GM21515 (cell line): ENCODE data around the gene DDAH1.

ENCODE experiments used
- ATAC-seq: cut with Tn5 transposase; IDR thresholded peaks from one replicate; pipeline ENCODE4 v1.9.1; 2021; ENCODE audit not compliant: unreplicated experiment

The DDAH1 gene

GRCh38 chr1:85311818-85312217 is 153.1 kb downstream of the DDAH1 start:
- no peak for ATAC-seq

- ATAC-seq, result no peak
Measured at GRCh38 chr1:85308833-85309350, 156.1 kb downstream of the DDAH1 start.

GRCh38 chr1:85307987-85308832 is 156.7 kb downstream of the DDAH1 start:
- peak; percentile 95 for ATAC-seq

GRCh38 chr1:85306236-85306635 is 158.7 kb downstream of the DDAH1 start:
- ATAC-seq, result no peak

- ATAC-seq, result no peak
Measured at GRCh38 chr1:85303440-85304162, 161.4 kb downstream of the DDAH1 start.

- no peak for ATAC-seq
Measured at GRCh38 chr1:85300140-85300539, 164.8 kb downstream of the DDAH1 start.

- peak; percentile 82 for ATAC-seq
Measured at GRCh38 chr1:85297855-85298629, 166.9 kb downstream of the DDAH1 start.

- no peak for ATAC-seq
Measured at GRCh38 chr1:85297538-85297854, 167.5 kb downstream of the DDAH1 start.

- no peak for ATAC-seq
Measured at GRCh38 chr1:85296980-85297379, 168.0 kb downstream of the DDAH1 start.

- no peak for ATAC-seq
Measured at GRCh38 chr1:85295654-85296053, 169.3 kb downstream of the DDAH1 start.

GRCh38 chr1:85295006-85295431 is 169.9 kb downstream of the DDAH1 start:
- ATAC-seq, result no peak

- no peak for ATAC-seq
Measured at GRCh38 chr1:85290826-85291225, 174.1 kb downstream of the DDAH1 start.

- ATAC-seq, result no peak
Measured at GRCh38 chr1:85289848-85290335, 175.1 kb downstream of the DDAH1 start.

GRCh38 chr1:85289207-85289847 is 175.6 kb downstream of the DDAH1 start:
- no peak for ATAC-seq

- no peak for ATAC-seq
Measured at GRCh38 chr1:85284202-85284601, 180.8 kb downstream of the DDAH1 start.

- ATAC-seq, result no peak
Measured at GRCh38 chr1:85283475-85284199, 181.3 kb downstream of the DDAH1 start.

GRCh38 chr1:85282424-85282823 is 182.5 kb downstream of the DDAH1 start:
- no peak for ATAC-seq

GRCh38 chr1:85280636-85281035 is 184.3 kb downstream of the DDAH1 start:
- no peak for ATAC-seq

- no peak for ATAC-seq
Measured at GRCh38 chr1:85279458-85280080, 185.4 kb downstream of the DDAH1 start.
